Fibroblast of skin of left biceps (primary cell): ENCODE results near the gene SMIM33.
A peak's percentile ranks its signal among the peaks of the same experiment; 100 is the strongest.
"Not testable (repeated sequence)": the region's sequence is repeated elsewhere in the genome, so short reads cannot be mapped to it uniquely, and the experiment has no call there.

Source experiments
- DNase-seq, 2 experiments: peaks; one replicate each; pipeline ENCODE4 v3.0.0-alpha.2; 2013; ENCODE audit warnings: low read depth in 2 of 2

Gene SMIM33

DNA sequence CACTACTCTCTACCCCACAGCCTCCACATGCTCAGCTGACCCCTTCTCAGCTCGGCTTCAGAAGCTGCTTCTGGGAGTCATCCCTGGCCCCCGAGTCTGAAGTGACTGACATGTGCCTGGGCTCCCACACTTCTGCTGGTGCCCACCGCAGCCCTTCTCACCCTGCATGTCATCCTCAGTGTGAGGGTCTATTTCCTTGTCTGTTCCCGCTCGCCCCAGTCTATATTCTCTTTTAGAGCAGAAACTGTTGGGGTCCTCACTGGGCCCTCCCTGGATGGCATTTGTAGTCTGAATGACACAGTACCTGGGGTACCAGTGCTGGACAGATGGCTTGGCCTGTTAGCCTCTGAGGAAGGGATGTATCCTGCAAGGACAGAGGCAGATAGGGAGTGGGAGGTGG is 13.6 kb upstream of the SMIM33 start:
- no peak for DNase-seq

DNA sequence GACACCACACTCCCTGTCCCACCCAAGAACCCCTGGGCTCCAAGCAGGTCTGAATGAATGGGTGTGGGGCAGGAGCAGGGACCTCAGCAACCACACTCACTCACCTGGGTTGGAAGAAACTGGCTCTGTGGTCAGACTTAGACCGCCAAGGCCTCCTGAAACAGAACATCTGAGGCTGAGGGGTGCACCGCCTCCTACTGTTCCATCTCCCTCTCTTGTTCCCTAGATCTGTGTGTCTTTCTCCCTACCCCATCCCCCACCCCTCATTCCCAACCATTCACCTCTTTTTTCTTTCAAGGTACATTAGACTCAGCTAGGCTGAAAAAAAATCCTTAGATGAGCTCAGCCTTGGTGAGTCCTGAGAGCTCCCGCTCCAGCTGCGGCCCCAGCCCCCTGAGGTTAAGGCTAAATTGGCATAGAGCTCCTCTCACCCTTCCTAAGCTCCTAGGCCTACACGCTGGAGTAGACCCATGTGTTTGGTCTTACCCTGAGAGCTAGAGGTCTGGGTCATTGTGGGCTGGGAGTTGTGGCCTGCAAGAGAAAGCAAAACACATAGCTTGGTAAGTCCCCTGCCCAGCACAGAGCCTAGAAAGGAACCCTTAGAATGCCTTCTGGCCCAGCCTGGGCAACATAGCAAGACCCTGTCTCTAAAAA is 13.0 kb upstream of the SMIM33 start:
- no peak for DNase-seq

DNA sequence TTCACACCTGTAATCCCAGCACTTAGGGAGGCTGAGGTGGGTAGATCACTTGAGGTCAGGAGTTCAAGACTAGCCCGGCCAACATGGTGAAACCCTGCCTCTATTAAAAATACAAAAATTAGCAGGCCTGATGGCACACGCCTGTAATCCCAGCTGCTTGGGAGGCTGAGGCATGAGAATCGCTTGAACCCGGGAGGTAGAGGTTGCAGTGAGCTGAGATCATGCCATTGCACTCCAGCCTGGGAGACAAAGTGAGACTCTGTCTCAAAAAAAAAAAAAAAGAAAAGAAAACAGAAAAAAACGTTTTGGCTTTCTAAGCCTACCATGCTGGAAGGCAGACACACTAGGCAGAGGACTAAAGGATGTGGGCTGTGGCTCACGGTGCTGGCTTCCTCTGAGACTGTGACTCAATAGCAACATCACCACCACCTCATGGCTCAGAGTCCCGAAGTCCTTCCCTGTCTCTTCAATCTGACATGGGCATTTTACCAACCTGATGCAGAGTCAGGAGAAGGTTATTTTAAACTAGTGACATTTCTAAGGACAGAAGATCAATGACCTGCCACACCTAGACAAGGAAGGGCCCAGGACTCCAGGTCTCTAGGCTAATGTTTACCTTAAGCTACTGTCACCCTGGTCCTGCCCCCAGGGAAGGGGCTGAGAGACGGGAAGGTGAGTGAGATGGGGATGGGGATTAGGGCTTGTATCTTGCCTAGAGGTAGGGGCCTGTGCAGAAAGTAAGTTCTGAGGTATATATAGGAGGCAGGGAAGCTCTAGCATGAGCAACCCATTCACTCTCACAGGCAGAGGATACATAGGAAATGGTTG is 12.0 kb upstream of the SMIM33 start:
- no peak for DNase-seq

DNA sequence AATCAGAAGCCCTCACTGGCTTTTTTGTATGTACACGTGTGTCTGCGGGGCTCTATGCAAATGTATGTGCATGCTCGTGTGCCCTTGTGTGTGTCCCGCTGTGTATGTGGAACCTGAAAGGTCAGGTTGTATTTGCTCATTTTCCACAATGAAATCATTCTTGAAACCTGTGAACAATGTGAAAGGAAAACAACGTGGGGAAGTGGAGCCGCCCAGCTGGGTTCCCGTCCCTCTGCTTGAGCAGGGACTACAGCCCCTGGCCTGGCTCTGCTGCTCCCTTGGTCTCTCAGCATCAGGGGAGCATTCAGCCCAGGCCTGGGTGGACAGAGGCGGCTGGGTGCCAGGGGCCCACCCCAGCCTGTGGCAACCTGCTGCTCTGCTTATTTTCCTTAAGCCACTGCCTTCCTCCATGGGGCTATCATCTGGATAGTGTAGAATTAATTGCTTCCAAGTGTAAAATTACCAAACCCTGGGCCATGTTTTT is 11.3 kb upstream of the SMIM33 start:
- no peak for DNase-seq

DNA sequence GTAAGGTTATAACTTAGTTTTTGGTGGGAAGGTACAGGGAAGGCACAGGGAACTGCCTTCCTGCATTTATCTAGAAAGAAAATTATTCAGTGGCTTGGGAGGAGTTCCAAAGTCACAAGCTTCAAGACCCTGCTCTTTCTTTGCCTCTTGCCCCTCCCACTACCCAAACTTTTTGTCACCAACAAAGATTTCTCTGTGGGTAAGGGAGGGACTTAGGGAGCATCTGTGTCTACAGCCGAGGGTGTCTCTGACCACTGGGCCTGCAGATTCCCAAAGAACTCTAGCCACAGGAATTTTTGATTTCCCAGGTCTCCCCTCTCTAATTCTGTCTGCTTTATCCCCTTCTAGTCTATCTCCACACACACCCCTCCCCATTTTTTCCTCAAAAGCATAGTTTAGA is 10.3 kb upstream of the SMIM33 start:
- DNase-seq: no peak

DNA sequence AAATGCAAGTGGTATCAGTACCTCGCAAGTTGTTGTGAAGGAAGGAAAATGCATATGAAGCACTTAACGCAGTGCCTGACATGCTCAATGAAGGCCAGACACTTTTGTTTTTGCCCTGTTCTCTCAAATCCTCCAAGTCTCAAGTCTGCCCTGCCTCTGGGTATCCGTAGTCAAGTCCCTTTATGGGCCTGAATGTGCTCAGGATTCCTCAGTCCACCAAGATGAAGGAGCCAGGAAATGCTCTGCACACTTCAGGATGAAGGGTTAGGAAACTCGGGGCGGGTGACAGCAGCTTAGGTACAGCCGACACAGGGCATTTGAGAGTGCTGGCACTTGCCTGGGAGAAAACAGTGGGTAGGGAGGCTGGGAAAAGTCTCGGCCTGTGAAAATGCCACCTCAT is 9.6 kb upstream of the SMIM33 start:
- no peak for DNase-seq

DNA sequence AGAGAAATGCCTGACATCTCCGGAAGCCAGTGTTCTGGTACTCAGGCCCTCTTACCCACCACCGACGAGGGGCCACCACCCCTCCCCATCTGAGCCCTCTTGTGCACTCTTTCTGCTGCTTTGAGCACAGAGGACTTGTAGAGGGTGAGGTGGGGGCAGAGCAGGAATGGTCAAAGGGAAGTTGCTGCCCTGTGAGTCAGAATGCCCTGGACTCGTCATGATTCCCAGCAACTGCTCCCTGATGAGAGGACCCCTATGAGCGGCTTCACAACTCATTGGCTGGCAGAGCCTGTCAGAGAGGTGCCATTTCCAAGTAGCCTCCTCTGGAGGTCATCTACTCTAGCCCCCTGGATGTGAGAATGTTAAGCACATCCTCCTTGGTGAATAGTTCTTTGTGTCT is 9.1 kb upstream of the SMIM33 start:
- DNase-seq: no peak

DNA sequence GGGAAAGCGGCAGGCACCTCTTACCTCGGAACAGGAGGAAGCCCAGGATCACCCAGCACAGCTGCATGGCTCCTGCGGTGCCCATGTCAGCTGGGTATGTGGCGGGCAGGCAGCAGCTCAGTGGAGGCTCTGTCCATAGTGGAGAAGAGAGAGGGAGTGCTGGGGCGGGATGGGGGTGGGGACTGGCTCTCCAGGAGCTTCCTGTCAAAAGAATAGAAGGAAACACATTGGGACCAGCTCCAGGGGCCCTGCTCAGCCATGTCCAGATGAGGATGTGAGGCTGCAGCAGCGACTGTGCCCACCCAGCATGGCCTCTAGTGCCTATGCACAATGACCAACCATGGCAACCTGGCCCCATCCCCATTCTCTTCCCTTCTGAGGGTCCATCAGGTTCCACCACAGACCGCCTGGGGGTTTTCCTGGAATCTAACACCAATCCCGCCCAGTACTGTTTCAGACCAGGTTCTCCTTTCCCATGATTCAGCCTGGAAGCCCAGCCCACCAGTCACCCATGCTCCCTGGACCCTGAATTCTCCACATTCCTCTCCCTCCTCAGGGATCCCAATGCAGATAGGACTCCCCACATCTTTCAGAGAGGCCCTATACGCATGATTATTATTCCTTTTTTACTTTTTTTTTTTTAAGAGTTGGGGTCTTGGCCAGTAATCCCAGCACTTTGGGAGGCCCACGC is 8.1 kb upstream of the SMIM33 start, which contains the start of gene ECSCR:
Gene ECSCR, minus strand, starts transcription at position 158 of the 691 bp plus-strand sequence. Its CDS starts 73 bp downstream, at position 85.
- no peak for DNase-seq

DNA sequence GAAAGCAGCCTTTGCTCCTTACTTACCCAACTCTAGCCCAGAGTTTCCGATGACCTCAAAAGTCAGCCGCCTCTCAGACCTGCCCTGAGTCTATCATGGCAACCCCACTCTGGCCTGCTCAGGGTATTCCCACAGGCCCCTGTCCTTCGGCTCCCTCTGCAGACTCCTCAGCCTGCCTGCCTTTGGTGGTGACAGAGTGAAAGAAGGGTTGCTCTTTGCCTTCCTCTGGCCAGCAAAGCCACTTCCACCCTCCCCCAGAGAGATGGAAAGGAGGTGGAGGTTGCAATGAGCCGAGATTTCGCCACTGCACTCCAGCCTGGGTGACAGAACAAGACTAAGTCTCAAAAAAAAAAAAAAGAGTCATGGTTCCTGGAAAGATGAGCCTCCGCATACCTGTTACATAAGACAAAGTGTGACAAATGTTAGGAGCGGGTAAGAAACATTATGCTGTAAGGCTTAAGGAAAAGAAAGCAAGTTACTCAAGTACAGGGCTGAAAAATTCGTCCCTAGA is 2.3 kb upstream of the SMIM33 start:
- no peak for DNase-seq

DNA sequence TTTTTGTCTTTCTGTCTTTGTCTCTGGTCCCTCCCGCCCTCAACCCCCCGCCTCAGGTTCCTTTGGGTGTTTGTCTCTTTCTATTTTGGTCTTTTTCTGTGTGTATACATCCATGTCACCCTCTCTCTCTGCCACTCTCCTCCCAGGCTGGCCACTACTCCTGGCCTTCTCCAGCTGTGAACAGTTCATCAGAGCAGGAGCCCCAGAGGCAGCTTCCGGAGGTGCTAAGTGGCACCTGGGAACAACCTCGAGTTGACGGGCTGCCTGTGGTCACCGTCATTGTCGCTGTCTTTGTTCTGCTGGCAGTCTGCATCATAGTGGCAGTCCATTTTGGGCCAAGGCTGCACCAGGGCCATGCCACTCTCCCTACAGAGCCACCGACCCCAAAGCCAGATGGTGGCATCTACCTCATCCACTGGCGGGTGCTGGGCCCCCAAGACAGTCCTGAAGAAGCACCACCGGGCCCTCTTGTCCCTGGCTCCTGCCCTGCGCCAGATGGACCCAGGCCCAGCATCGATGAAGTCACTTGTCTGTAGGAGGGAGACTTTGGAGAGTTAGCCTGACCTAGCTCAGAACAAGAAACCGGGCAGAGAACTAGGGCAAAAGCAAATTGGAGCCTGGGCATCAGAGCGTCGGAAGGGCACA is 1.7 kb downstream of the SMIM33 start:
- DNase-seq: no peak

DNA sequence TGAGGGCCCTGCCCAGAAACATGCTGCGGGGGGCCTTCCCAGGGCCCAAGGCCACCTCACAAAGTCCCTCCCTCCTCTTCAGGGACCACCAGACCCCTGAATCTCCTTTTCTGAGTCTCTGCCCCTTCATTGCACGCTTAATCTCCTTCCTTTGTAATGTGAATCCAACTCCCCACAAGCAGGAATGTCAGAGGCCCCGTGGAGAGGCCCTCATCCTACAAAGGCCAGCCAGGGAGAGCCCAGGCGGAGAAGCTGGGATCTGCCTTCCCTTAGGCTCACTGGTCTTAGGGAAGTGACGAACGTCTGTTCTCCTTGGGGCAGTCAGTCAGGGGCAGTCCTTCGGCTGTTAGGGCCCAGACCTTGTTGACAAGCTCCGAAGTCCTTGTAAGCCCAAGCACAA is 2.3 kb downstream of the SMIM33 start:
- no peak for DNase-seq

DNA sequence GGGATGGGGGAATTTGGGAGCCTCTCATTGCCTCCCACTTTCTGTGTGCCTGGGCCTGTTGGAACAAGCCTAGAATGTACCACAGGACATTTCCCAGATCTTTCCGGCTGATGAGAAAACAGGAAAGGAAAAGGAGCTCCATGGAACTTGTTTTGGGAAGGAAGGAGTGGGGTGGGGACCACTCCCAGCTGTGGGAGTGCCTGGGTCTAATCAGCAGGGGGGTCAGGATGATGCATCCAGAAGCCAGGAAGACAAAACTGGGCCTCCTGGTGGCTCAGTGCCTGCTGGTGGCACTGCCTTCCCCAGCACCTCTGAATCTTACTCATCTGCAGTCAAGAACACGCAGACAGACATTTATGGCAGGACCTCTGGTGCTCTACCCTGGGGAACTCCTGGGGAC is 2.8 kb downstream of the SMIM33 start:
- no peak for DNase-seq

DNA sequence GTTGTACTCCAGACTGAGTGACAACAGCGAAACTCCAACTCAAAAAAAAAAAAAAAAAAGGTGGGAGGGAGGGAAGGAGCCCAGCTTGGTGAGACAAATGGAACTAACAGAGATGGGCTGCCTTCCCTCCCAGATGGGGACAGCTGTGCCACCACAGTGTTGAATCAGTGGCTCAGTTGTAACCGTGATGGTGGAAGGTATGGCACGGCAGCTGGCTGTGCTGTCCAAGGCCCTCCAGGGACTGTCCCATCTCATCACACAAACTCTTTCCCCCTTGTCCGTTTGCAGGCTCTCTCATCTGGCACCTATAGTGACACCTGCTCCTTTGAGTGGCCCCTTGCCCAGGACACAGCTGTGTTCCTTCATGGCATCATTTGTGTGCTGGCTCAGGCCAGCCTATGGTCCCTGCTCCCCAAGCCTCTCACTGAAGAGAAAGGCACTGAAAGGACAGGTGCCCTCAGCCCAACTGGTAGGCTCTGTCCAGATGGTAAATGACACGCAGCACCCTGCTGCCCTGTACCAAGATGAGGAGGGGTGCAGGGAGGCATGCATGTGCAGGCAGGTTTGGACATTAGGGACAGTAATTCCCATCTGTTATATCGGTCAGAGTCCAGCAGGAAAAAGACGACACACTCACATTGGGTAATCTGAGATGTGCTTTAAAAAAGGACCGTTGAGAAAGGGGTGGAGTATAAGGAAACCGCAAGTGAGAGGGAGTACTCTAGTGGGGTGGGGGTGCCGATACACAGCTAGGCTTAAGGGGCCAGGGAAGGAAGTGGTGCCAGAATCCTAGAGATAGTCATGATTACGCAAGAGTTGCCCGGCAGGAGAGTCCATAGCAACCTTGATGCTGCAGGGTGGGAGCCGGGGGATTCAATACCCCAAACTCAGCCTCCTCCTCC is 4.3 kb downstream of the SMIM33 start:
- DNase-seq: peak; percentile 59 to 69

DNA sequence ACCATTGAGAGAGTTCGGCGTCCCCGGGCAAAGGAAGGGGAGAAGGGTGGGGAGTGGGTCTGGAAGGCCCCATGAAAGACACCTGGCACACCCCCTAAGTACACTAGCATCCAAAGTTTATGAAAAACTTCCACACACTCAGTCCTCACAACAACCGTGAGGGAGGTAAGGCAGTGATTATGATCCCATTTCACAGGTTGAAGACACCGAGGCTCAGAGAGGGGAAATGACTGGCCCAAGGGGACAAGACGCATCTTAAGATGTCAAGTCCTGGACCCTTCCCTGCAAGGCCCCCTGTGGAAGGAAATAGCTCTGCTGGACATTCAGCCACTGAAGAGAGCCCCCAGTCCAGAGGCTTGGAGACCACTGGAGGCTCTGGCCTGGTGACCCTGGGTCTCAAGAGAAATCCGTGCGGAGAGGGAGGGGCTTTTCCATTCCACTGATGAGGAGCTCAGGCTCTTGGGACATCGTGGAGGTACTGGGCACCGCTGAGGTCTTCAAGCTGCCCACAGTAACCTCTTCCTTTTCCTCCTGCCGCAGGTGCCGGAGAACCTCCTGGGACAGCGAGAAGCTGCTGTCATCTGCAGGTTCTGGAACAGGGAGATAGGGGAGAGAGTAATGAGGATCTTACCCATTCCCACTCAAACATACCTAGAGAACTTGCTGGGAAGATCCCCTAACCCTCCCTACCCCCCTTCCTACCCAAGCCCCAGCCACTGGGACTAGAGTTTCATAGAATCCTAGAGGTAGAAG is 5.2 kb downstream of the SMIM33 start:
- no peak for DNase-seq

DNA sequence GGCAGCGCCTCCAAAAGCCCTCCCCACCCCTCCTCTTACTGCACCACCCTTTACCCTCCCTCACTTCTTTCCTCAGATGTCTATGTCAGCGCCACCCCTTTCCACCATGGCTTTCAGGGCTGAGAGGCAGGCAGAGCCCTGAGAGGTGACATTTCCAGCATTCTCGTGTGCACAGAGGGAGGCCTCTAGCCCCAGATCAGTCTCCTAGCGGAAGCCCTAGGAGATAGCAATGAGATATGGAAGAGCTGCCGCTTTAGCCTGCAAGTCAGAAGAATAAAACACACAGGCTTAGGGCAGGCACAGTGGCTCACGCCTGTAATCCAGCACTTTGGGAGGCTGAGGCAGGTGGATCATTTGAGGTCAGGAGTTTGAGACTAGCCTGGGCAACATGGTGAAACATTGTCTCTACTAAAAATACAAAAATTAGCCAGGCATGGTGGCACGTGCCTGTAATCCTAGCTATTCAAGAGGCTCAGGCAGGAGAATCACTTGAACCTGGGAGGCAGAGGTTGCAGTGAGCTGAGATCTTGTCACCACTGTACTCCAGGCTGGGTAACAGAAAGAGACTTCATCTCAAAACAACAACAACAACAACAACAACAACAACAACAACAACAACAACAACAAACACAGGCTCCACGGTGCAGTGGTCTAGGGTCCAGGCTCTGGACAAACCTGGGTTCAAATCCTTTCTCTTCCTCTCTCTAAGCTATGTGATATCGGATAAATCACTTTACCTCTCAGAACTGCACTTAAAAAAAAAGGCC is 8.0 kb downstream of the SMIM33 start:
- DNase-seq: not testable (repeated sequence)

DNA sequence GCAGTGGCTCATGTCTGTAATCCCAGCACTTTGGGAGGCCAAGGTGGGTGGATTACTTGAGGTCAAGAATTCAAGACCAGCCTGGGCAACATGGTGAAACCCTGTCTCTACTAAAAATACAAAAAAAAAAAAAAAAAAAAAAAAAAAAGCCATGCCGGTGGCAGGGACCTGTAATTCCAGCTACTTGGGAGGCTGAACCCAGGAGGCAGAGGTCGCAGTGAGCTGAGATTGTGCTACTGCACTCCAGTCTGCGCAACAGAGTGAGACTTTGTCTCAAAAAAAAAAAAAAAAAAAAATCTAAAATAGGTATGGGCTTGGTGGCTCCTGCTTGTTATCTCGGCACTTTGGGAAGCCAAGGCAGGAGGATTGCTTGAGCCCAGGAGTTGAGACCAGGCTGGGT is 8.9 kb downstream of the SMIM33 start:
- not testable (repeated sequence) for DNase-seq

DNA sequence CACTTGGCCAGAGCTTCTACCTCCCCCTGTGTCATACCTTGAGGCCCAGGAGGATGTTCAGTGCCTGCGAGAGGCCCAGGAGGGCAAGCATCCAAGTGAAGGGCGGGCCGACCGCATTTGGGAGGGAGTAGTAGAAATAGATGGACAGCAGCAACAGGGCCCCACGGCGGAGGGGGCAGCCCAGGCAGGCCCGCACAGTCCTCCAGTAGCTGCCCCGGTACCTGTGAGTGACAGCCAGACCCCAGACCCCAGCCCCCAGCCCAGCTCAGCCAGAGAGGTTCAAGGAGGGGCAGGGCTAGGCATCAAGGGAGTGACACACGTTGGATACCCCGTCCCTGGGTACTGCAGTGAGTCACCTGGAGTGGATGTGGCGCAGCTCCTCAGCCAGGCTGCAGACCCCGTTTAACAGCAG is 10.3 kb downstream of the SMIM33 start:
- no peak for DNase-seq

DNA sequence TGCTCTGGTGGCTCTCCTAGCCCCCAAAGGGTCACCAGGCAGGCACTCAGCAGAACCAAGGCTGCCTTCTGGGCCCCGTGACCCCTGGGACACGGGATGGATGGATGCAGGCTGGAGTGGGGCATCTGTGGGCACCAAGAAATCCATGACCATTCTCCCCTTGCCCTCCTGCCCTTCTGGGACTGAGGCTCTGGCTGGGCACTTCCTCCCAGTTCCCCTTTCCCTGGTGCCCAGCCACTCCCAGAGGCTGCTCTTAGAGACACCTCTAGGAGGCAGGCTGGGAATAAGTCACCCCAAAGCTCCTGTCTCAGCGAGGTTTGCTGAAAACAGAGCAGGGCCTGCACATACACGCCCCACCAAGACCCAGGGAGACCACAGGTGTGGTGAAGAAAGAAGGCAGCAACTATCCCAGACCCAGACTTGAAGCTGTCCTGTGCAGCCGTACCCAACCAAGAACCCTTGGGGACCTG is 10.8 kb downstream of the SMIM33 start:
- DNase-seq: no peak
